Fibroblast of the aortic adventitia (primary cell): ENCODE results near the gene SHOX. TPM values are rescaled to one million over a fixed set of nuclear protein-coding genes. Genes with fewer than 3 reads are reported as not detected.
"Not testable (repeated sequence)": the region's sequence is repeated elsewhere in the genome, so short reads cannot be mapped to it uniquely, and the experiment has no call there.

Experiments used
- DNase-seq: peaks from one replicate; pipeline ENCODE4 v3.0.0-alpha.2; 2010; ENCODE audit warnings: low read depth
- H3K4me3 ChIP-seq: 2 replicates; pipeline ENCODE4 v1.5.1; 2011; ENCODE audit warnings: low read depth, mild to moderate bottlenecking, control low read depth, low read length, moderate library complexity
- total RNA-seq: library from RNA; depleted of rRNA; stranded (reverse); fragments of >200 nt; gene quantifications from 2 replicates; pipeline ENCODE4 v1.2.3, GENCODE V29; 2012; ENCODE audit warnings: low replicate concordance
- TF ChIP-seq, protein P1 (sequence below): IDR thresholded peaks from 2 replicates; pipeline ENCODE4 v1.5.1; 2011; ENCODE audit warnings: mild to moderate bottlenecking, low read length, control low read depth, inconsistent platforms; ENCODE audit not compliant: insufficient read depth

Gene SHOX
- total RNA-seq, 1 donor: not detected

DNA sequence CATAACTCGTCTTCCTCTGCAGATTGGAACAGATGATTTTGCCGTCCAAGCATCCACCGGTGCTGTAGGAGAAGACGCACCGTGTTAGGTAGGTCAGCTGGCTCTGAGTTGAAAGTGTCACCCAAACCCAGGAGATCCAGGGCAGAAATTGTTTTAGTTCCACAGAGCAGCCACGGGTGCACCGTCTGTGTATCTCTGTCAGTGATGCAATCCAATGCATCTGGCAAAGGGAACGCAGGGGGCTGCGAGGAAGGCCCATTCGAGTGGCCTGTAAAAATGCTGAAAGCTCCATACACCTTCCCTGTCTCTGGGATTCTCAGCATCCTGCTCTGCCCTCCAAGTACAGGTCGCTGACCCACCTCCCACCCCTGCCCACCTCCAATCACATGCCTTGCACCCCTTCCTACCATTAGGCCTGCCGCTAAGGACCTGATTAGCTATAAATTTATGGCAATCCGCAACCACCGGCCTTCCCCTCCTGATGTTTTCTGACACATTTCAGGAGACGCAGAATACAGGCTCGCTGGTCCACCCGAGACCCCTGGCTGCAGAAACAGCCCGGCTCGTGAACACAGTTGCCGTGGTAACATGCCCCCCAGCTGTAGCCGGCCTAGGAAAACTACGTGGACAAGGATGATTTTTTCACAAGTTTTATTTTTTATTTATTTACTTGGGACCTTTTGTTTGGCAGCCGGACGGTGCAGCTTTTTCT, 39.7 kb upstream of the SHOX start:
- no peak overlapping the region for H3K4me3 ChIP-seq
- TF ChIP-seq, protein P1, sequence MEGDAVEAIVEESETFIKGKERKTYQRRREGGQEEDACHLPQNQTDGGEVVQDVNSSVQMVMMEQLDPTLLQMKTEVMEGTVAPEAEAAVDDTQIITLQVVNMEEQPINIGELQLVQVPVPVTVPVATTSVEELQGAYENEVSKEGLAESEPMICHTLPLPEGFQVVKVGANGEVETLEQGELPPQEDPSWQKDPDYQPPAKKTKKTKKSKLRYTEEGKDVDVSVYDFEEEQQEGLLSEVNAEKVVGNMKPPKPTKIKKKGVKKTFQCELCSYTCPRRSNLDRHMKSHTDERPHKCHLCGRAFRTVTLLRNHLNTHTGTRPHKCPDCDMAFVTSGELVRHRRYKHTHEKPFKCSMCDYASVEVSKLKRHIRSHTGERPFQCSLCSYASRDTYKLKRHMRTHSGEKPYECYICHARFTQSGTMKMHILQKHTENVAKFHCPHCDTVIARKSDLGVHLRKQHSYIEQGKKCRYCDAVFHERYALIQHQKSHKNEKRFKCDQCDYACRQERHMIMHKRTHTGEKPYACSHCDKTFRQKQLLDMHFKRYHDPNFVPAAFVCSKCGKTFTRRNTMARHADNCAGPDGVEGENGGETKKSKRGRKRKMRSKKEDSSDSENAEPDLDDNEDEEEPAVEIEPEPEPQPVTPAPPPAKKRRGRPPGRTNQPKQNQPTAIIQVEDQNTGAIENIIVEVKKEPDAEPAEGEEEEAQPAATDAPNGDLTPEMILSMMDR: no peak
- DNase-seq: no peak

DNA sequence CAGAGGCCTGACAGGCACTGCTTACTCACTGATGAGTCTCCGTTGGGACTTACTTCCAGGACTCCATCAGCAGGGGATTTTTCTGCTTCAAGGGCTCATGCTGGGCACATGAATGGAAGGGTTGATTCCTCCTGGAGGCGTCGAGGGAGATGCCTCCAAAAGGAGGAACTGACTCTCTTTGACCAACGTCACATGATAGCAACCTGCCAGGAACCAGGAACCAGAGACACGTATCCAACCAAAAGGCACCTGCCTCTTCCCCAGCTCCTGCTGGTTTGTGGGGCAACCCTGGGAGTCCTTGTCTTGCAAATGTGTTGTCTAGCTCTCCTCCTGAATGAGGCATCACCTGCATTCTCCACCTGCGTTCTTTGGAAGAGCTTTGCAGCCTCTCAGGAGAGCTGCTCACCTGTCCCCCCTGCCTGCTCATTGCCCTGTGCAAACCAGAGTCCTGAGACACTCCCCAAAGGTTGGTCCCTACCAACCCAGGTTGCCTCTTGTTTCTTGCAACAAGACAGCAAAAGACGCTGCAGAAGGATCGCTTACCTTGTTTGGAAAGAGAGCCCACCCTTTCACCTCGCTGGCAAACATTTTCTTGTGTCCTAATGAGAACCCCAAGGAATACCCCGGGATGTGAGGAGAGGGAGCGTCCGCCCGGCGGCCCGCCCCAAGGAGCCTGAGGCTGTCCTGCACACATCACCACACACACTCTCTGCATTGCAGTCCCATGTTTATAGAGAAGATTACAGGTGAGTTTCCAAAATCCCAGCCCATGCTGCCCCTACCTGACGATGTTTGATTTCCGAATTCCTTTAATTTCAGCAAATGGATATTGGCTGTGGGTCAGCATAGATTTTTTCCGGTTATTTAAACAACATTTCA, 30.5 kb upstream of the SHOX start:
- no peak overlapping the region for H3K4me3 ChIP-seq
- no peak for DNase-seq
- TF ChIP-seq, protein P1: no peak

DNA sequence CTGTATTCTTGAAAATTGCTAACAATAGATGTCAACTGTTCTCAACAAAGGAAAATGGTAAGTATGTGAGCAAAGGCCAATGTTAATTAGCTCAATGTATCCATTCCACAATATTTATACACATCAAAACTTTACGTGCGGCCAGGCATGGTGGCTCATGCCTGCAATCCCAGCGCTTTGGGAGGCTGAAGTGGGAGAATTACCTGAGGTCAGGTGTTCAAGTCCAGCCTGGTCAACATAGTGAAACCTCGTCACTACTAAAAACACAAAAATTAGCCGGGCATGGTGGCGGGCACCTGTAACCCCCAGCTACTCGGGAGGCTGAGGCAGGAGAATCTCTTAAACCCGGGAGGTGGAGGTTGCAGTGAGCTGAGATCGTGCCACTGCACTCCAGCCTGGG, 27.6 kb upstream of the SHOX start:
- not testable (repeated sequence) for H3K4me3 ChIP-seq, DNase-seq

DNA sequence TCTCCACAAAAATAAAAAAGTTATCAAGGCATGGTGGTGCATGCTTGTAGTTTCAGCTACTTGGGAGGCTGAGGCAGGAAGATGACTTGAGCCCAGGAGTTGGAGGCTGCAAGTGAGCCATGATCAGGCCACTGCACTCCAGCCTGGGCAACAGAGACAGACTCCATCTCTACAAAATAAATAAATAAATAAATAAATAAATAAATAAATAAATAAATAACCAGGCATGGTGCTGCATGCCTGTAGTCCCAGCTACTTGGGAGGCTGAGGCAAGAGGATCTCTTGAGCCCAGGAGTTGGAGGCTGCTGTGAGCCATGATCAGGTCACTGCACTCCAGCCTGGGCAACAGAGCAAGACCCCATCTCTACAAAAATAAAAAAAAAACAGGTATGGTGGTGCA, 26.0 kb upstream of the SHOX start:
- H3K4me3 ChIP-seq, DNase-seq: not testable (repeated sequence)

DNA sequence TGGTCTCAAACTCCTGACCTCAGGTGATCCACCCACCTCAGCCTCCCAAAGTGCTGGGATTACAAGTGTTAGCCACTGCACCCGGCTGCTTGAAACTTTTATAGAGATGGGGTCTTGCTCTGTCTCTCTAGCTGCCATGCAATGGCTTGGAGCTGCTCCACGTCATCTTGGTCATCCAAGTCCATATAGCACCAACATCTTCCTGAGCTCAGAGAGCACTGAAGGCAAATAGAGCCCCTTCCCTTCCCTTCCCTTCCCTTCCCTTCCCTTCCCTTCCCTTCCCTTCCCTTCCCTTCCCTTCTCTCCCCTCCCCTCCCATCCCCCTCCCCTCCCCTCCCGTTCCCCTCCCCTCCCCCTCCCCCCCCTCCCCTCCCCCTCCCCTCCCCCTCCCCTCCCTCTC, 22.5 kb upstream of the SHOX start:
- not testable (repeated sequence) for DNase-seq, H3K4me3 ChIP-seq

DNA sequence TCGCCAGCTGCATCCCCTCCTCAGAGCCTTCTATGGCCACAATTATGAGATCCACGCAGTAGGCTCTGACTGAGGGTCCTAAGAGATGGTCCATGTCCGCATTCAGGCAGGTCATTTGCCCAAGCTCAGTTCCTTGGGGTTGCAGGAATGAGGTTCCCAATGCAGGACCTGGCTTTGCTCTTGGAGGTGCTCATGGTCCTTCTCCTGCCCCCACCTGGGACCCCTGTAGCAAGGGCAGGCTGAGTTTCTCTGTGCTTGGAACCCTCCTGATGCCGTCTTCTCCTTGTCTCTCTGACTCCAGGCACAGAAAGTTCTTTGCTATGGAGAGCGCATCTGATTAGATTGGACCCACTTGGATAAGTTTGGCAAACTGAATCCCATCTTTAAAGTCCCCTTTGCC, 16.5 kb upstream of the SHOX start:
- DNase-seq: no peak
- no peak overlapping the region for H3K4me3 ChIP-seq
- TF ChIP-seq, protein P1: no peak

DNA sequence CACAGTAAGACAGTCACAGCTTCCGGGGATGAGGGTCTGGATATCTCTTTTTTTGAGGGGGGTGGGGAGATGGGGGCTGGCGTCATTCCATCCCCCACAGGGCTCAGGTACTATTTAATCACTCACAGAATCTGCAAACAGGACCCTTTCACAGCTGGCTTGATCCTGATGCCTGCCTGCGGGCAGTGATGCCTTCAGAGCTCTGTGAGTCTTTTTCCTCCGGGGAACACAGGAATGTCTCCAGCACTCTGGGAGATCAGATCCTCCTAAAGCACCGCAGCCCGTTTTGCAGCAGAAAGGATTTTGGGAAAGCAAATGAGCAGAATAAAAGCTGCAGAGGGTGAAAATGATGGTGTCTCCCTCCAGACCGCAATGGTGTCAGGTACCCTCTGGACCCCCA, 13.2 kb upstream of the SHOX start:
- no peak overlapping the region for H3K4me3 ChIP-seq
- DNase-seq: no peak
- TF ChIP-seq, protein P1: no peak

DNA sequence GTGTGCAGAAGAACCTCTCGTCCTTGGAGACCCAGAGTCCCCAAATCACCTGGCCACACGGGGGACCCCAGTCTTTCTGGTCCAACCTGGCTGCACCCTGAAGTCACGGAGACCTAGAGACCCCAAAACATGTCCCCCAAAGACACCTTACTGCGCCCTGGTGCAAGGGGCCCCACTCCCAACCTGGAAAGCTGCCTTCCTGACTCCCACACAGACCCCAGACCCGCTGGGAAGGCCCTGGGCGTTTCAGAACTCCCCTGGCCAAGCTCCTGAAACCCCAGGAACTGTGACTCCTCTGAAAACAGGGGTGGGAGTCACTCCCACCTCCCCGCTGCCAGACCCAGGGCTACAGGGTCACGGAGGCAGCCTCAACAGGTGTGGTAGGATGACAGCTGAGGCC, 12.7 kb upstream of the SHOX start:
- TF ChIP-seq, protein P1: no peak
- no peak overlapping the region for H3K4me3 ChIP-seq
- DNase-seq: no peak

DNA sequence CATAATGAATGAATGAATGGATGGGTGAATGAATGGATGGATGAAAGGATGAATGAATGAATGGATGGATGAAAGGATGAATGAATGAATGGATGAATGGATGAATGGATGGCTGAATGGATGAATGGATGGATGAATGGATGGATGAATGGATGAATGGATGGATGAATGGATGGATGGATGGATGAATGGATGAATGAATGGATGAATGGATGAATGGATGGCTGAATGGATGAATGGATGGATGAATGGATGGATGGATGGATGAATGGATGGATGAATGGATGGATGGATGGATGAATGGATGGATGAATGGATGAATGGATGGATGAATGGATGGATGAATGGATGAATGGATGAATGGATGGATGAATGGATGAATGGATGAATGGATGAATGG, 12.3 kb upstream of the SHOX start:
- not testable (repeated sequence) for DNase-seq

More for the DNA sequence above, 12.3 kb upstream of the SHOX start:
- not testable (repeated sequence) for H3K4me3 ChIP-seq
